OCI-LY7 (cell line): Measurements from ENCODE around the gene LDHAL6A.

Experiments used
- EZH2phosphoT487 ChIP-seq: fragments of 200-600 bp; sonication (generic); IDR thresholded peaks from 2 replicates; pipeline ENCODE4 v1.6.1; 2018; ENCODE audit warnings: low read depth, borderline replicate concordance, mild to moderate bottlenecking, mixed run types, antibody characterized with exemption, low read length, moderate library complexity, mixed read lengths
- TF ChIP-seq, protein P1 (sequence below): fragments of 200-600 bp; sonication (generic); conservative IDR thresholded peaks from 2 replicates; pipeline ENCODE4 v1.5.1; 2014; ENCODE audit warnings: mild to moderate bottlenecking, antibody characterized with exemption, low read length, moderate library complexity, mixed read lengths

- TF ChIP-seq, protein P1, sequence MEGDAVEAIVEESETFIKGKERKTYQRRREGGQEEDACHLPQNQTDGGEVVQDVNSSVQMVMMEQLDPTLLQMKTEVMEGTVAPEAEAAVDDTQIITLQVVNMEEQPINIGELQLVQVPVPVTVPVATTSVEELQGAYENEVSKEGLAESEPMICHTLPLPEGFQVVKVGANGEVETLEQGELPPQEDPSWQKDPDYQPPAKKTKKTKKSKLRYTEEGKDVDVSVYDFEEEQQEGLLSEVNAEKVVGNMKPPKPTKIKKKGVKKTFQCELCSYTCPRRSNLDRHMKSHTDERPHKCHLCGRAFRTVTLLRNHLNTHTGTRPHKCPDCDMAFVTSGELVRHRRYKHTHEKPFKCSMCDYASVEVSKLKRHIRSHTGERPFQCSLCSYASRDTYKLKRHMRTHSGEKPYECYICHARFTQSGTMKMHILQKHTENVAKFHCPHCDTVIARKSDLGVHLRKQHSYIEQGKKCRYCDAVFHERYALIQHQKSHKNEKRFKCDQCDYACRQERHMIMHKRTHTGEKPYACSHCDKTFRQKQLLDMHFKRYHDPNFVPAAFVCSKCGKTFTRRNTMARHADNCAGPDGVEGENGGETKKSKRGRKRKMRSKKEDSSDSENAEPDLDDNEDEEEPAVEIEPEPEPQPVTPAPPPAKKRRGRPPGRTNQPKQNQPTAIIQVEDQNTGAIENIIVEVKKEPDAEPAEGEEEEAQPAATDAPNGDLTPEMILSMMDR = no peak
- no peak for TF ChIP-seq EZH2phosphoT487
Observed at GRCh38 chr11:18457450-18457849, 1.8 kb downstream of the LDHAL6A start.
